Activated CD4-positive, alpha-beta T cell treated with anti-CD3 and anti-CD28 coated beads, Interleukin-2, amount 10 ng/mL, durations not matched to agents 7 days and 5 days (primary cell): ENCODE data around the gene ITPR1. TPM values are rescaled to one million over a fixed set of nuclear protein-coding genes. Genes with fewer than 3 reads are reported as not detected.
A peak's percentile ranks its signal among the peaks of the same experiment; 100 is the strongest.

ENCODE experiments used
- CTCF ChIA-PET: fragments of 350-600 bp; sonication (Branson Sonifier 250); formaldehyde crosslinking; loops from one replicate; lab custom pipeline; 2021; ENCODE audit warnings: antibody characterized with exemption; lab: Charles Lee
- POLR2A ChIA-PET: fragments of 350-600 bp; sonication (Branson Sonifier 250); formaldehyde crosslinking; loops from one replicate; lab custom pipeline; 2021; ENCODE audit warnings: antibody characterized with exemption; lab: Charles Lee
- DNase-seq: peaks from one replicate; pipeline ENCODE4 v3.0.0-alpha.2; 2020
- H3K27ac Mint-ChIP-seq: one replicate; pipeline ENCODE4 v1.8.0; 2021; ENCODE audit warnings: mild to moderate bottlenecking, moderate library complexity, mixed read lengths
- H3K27me3 Mint-ChIP-seq: one replicate; pipeline ENCODE4 v1.8.0; 2021; ENCODE audit warnings: mixed read lengths
- H3K36me3 Mint-ChIP-seq: one replicate; pipeline ENCODE4 v1.8.0; 2021; ENCODE audit warnings: low read depth, mixed read lengths
- H3K4me1 Mint-ChIP-seq: one replicate; pipeline ENCODE4 v1.8.0; 2021; ENCODE audit warnings: mixed read lengths
- H3K4me3 Mint-ChIP-seq: one replicate; pipeline ENCODE4 v1.8.0; 2021; ENCODE audit warnings: mild to moderate bottlenecking, moderate library complexity, mixed read lengths
- H3K9me3 Mint-ChIP-seq: one replicate; pipeline ENCODE4 v1.8.0; 2021; ENCODE audit warnings: mixed read lengths
- total RNA-seq, 2 experiments: library from RNA; stranded (reverse); gene quantifications; one replicate each; pipeline ENCODE4 v1.2.3, GENCODE V29; 2021

Gene ITPR1
- total RNA-seq, 2 experiments from 2014 or later = 42.3 to 44.7 TPM

- peak overlapping the region; percentile 93 for H3K27ac Mint-ChIP-seq
- DNase-seq = peak; percentile 16
- CTCF ChIA-PET = interaction anchor here (0.5 to 2.8 kb wide), 10 partner anchors 9 to 143 kb away, joined by 3 to 17 read pairs (median 4); no protein-coding TSS in a partner anchor
- POLR2A ChIA-PET = interaction anchor here (0.7 to 1.1 kb wide), 2 partner anchors 25 to 28 kb away, joined by 4 read pairs; no protein-coding TSS in a partner anchor
- peak overlapping the region; percentile 91 for H3K4me3 Mint-ChIP-seq
- peaks cover 22% of the 10 kb centered on the region for H3K27me3 Mint-ChIP-seq
- H3K36me3 Mint-ChIP-seq = peaks cover 19% of the 10 kb centered on the region
- no peaks in the 10 kb centered on the region for H3K9me3 Mint-ChIP-seq
- H3K4me1 Mint-ChIP-seq = peaks cover 40% of the 10 kb centered on the region
Measured at GRCh38 chr3:4493941-4494894, 1.1 kb downstream of the ITPR1 start.

GRCh38 chr3:4494895-4495264, 1.7 kb downstream of the ITPR1 start:
- CTCF ChIA-PET = interaction anchor here (0.5 to 2.8 kb wide), 3 partner anchors 11 to 93 kb away, joined by 3 to 12 read pairs (median 4); no protein-coding TSS in a partner anchor
- Mint-ChIP-seq H3K9me3 (no peaks in the 10 kb centered on the region), H3K27ac (peak overlapping the region; percentile 93), H3K36me3 (peaks cover 22% of the 10 kb centered on the region), H3K4me3 (peak overlapping the region; percentile 91), H3K27me3 (peaks cover 18% of the 10 kb centered on the region), H3K4me1 (peaks cover 40% of the 10 kb centered on the region)
- POLR2A ChIA-PET = no interaction called here
- DNase-seq = no peak

DNA sequence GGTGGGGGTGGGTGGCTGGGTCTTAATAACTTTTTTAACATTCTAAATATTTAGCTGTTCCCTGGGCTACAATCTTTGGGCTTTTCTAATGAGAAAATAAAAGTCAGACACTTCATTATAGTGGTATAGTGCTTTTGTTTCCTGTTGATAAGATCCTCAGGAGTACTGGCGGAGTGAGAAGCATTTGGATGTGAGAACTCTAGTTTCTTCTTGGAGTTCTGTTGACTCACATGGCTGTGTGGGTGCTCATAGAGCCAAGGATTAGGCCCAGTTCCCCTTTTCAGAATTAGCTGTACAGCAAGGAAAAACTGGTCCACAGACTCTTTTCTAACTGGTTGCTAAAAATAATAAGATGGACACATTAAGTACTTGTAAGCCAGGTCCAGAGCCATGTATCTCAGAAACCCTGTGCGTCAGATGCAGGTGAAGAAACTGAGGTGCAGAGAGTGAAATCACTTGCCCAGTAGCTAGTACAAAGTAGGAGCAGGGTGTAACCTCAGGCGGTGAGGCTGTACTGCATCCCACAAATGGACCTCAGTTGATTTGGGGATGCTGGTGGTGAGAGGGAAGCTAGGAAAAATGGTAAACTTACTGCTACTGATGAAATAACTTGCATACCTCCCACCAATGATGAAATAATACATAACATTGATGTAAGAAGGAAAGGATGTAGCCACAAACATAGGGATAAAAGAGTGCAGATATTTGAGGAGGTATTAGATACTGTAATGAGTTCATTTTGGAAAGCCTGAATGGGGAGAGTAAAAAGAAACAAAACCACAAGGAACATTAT, 2.3 kb downstream of the ITPR1 start:
- peaks cover 15% of the 10 kb centered on the region for H3K27me3 Mint-ChIP-seq
- no peak for DNase-seq
- H3K27ac Mint-ChIP-seq = peak overlapping the region; percentile 93
- H3K4me3 Mint-ChIP-seq = peak overlapping the region; percentile 91
- CTCF ChIA-PET = interaction anchor here (1.5 to 2.8 kb wide), 2 partner anchors 10 to 23 kb away, joined by 4 to 12 read pairs; no protein-coding TSS in a partner anchor
- H3K9me3 Mint-ChIP-seq = no peaks in the 10 kb centered on the region
- POLR2A ChIA-PET = no interaction called here
- peaks cover 40% of the 10 kb centered on the region for H3K4me1 Mint-ChIP-seq
- peaks cover 26% of the 10 kb centered on the region for H3K36me3 Mint-ChIP-seq

DNA sequence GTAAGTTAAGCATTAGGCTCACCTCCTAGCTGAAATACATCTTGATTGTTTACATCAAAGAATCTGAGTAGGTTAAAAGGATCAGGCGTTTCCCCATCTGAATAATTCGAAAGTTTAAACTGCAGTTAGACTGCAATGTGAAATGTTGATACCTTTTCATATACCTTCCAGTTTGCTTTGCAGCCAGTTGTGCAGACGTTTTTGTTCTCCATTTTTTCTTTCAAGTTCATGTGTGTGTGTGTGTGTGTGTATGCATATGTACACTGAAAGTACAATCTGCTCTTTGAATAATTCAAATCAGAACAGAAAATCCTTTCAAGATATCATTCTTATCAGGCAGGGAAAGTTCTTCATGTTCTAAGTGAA, 2.9 kb downstream of the ITPR1 start:
- H3K4me1 Mint-ChIP-seq = peaks cover 37% of the 10 kb centered on the region
- H3K4me3 Mint-ChIP-seq = peak overlapping the region; percentile 3
- no peaks in the 10 kb centered on the region for H3K9me3 Mint-ChIP-seq
- peak overlapping the region; percentile 43 for H3K27ac Mint-ChIP-seq
- POLR2A ChIA-PET = no interaction called here
- CTCF ChIA-PET = no interaction called here
- H3K27me3 Mint-ChIP-seq = peaks cover 10% of the 10 kb centered on the region
- H3K36me3 Mint-ChIP-seq = peaks cover 26% of the 10 kb centered on the region
- no peak for DNase-seq

- CTCF ChIA-PET = no interaction called here
- Mint-ChIP-seq H3K27me3 (peaks cover 2% of the 10 kb centered on the region), H3K4me3 (no peak overlapping the region), H3K4me1 (peaks cover 35% of the 10 kb centered on the region), H3K27ac (no peak overlapping the region), H3K9me3 (no peaks in the 10 kb centered on the region), H3K36me3 (peaks cover 26% of the 10 kb centered on the region)
- DNase-seq = no peak
- POLR2A ChIA-PET = no interaction called here
Measured at GRCh38 chr3:4497005-4497692, 4.0 kb downstream of the ITPR1 start.

DNA sequence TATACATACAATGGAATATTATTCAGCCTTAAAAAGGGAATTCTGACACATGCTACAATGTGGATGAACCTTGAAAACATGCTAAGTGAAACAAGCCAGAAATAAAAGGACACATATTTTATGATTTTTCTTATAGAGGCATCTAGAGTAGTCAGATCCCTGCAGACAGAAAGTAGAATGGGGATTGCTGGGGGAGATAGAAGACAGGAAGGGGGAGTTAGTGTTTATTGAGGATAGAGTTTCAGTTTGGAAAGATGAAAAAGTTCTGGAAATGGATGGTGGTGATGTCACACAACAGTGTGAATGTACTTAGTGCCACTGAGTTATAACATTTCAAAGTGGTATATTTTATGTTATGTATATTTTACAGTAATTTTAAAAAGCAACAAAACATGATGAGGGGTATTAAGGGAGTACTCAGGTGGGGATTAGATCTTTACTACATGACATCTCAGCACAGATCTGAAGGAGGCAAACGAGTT, 4.7 kb downstream of the ITPR1 start:
- H3K36me3 Mint-ChIP-seq = peaks cover 26% of the 10 kb centered on the region
- no peak overlapping the region for H3K27ac Mint-ChIP-seq
- ChIA-PET POLR2A (no interaction called here), CTCF (no interaction called here)
- DNase-seq = no peak
- H3K4me1 Mint-ChIP-seq = peaks cover 33% of the 10 kb centered on the region
- no peaks in the 10 kb centered on the region for H3K9me3 Mint-ChIP-seq
- H3K27me3 Mint-ChIP-seq = no peaks in the 10 kb centered on the region
- no peak overlapping the region for H3K4me3 Mint-ChIP-seq

- no peak for DNase-seq
- Mint-ChIP-seq H3K36me3 (peaks cover 26% of the 10 kb centered on the region), H3K9me3 (no peaks in the 10 kb centered on the region), H3K4me3 (no peak overlapping the region), H3K27ac (no peak overlapping the region), H3K4me1 (peaks cover 38% of the 10 kb centered on the region), H3K27me3 (no peaks in the 10 kb centered on the region)
- ChIA-PET POLR2A (interaction anchor here (0.6 kb wide), 1 partner anchor 147 kb away, joined by 4 read pairs; no protein-coding TSS in a partner anchor), CTCF (interaction anchor here (1.0 kb wide), 1 partner anchor 12 kb away, joined by 3 read pairs; no protein-coding TSS in a partner anchor)
Measured at GRCh38 chr3:4498446-4498845, 5.3 kb downstream of the ITPR1 start.

GRCh38 chr3:4501437-4501836, 8.3 kb downstream of the ITPR1 start:
- CTCF ChIA-PET = no interaction called here
- H3K4me1 Mint-ChIP-seq = peaks cover 45% of the 10 kb centered on the region

DNA sequence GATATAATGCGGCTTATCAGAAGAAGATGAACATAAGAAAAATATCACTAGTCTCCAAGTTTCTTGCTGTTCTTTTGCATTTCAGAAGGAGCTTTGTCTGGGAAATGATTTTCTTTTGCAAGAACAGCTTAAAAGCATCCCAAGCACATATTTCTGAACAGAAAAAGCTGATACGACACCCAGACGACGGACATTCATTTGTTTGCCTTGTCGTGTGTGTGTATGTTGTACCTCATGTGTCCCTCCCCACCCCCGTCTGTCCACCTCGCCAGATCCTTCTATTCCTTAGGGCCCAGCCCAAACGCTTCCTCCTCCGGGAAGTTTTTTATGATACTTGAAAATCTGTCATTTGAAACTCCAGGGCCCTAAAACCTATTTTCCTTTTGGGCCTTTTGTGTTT, 8.8 kb downstream of the ITPR1 start:
- no peak overlapping the region for H3K27ac Mint-ChIP-seq
- H3K4me3 Mint-ChIP-seq = no peak overlapping the region
- H3K9me3 Mint-ChIP-seq = no peaks in the 10 kb centered on the region
- peaks cover 18% of the 10 kb centered on the region for H3K36me3 Mint-ChIP-seq
- peaks cover 42% of the 10 kb centered on the region for H3K4me1 Mint-ChIP-seq
- H3K27me3 Mint-ChIP-seq = no peaks in the 10 kb centered on the region
- DNase-seq = no peak
- ChIA-PET CTCF (no interaction called here), POLR2A (no interaction called here)

More at GRCh38 chr3:4501437-4501836, 8.3 kb downstream of the ITPR1 start:
- no peak for DNase-seq
- Mint-ChIP-seq H3K27ac (no peak overlapping the region), H3K27me3 (no peaks in the 10 kb centered on the region), H3K4me3 (no peak overlapping the region), H3K36me3 (peaks cover 22% of the 10 kb centered on the region), H3K9me3 (no peaks in the 10 kb centered on the region)
- POLR2A ChIA-PET = no interaction called here

- DNase-seq = no peak
- Mint-ChIP-seq H3K9me3 (no peaks in the 10 kb centered on the region), H3K4me3 (no peak overlapping the region), H3K4me1 (peaks cover 49% of the 10 kb centered on the region), H3K27me3 (no peaks in the 10 kb centered on the region), H3K27ac (peak overlapping the region; percentile 83), H3K36me3 (peaks cover 15% of the 10 kb centered on the region)
- CTCF ChIA-PET = interaction anchor here (0.6 to 4.3 kb wide), 4 partner anchors 10 to 133 kb away, joined by 3 to 16 read pairs (median 4); partner anchors contain the start of gene ITPR1
- POLR2A ChIA-PET = no interaction called here
Measured at GRCh38 chr3:4503050-4503449, 9.9 kb downstream of the ITPR1 start.

- peaks cover 17% of the 10 kb centered on the region for H3K36me3 Mint-ChIP-seq
- H3K9me3 Mint-ChIP-seq = no peaks in the 10 kb centered on the region
- H3K4me1 Mint-ChIP-seq = peaks cover 49% of the 10 kb centered on the region
- peak overlapping the region; percentile 62 for H3K4me3 Mint-ChIP-seq
- POLR2A ChIA-PET = no interaction called here
- peak; percentile 51 for DNase-seq
- CTCF ChIA-PET = interaction anchor here (0.6 to 4.3 kb wide), 6 partner anchors 10 to 877 kb away, joined by 3 to 16 read pairs (median 6); partner anchors contain the start of gene ITPR1
- H3K27ac Mint-ChIP-seq = peak overlapping the region; percentile 83
- H3K27me3 Mint-ChIP-seq = no peaks in the 10 kb centered on the region
Measured at GRCh38 chr3:4504340-4505261, 11.5 kb downstream of the ITPR1 start.
